Hematopoietic multipotent progenitor cell treated with erythropoietin and hydrocortisone succinate and interleukin-3 and kit ligand, for 15 days (in vitro differentiated cells): Measurements from ENCODE around the gene SMOC1.

Experiments
- DNase-seq: peaks from one replicate; pipeline ENCODE4 v3.0.0-alpha.2; 2015; ENCODE audit warnings: low spot score

SMOC1 gene

GRCh38 chr14:70045844-70046535, 166.8 kb downstream of the SMOC1 start:
- DNase-seq, result peak; percentile 11

- DNase-seq, result no peak
Measured at GRCh38 chr14:70047598-70048312, 168.5 kb downstream of the SMOC1 start.

- DNase-seq, result no peak
Measured at GRCh38 chr14:70048313-70048654, 169.1 kb downstream of the SMOC1 start.

GRCh38 chr14:70049605-70050004, 170.4 kb downstream of the SMOC1 start:
- no peak for DNase-seq

- no peak for DNase-seq
Measured at GRCh38 chr14:70050136-70050535, 170.9 kb downstream of the SMOC1 start.

- DNase-seq, result no peak
Measured at GRCh38 chr14:70052990-70053389, 173.8 kb downstream of the SMOC1 start.

- DNase-seq, result no peak
Measured at GRCh38 chr14:70057519-70058136, 178.4 kb downstream of the SMOC1 start.

GRCh38 chr14:70059545-70059944, 180.3 kb downstream of the SMOC1 start:
- no peak for DNase-seq

GRCh38 chr14:70061108-70061507, 181.9 kb downstream of the SMOC1 start:
- DNase-seq, result no peak

GRCh38 chr14:70064136-70064865, 185.1 kb downstream of the SMOC1 start:
- no peak for DNase-seq

GRCh38 chr14:70067810-70068209, 188.6 kb downstream of the SMOC1 start:
- no peak for DNase-seq

GRCh38 chr14:70069186-70069585, 190.0 kb downstream of the SMOC1 start:
- no peak for DNase-seq

GRCh38 chr14:70073924-70074566, 194.8 kb downstream of the SMOC1 start:
- DNase-seq, result peak; percentile 41

- no peak for DNase-seq
Measured at GRCh38 chr14:70077005-70077404, 197.8 kb downstream of the SMOC1 start.

GRCh38 chr14:70077720-70078119, 198.5 kb downstream of the SMOC1 start:
- DNase-seq, result no peak

GRCh38 chr14:70078329-70078728, 199.1 kb downstream of the SMOC1 start:
- DNase-seq, result no peak

GRCh38 chr14:70080076-70080475, 200.9 kb downstream of the SMOC1 start:
- no peak for DNase-seq
